Suprapubic skin (tissue), 3 donors: Measurements from ENCODE around the gene GRIN1.

Experiments used
- POLR2AphosphoS5 ChIP-seq, 3 donors: sonication (generic); formaldehyde crosslinking; IDR thresholded peaks; one replicate each; pipeline ENCODE4 v1.6.1; 2017; ENCODE audit warnings: antibody characterized with exemption in 3 of 3
- TF ChIP-seq, protein P1 (sequence below), 2 donors: fragments of 200-600 bp in 1 of 2; fragments of 450-650 bp in 1 of 2; sonication (generic) in 1 of 2; IDR thresholded peaks; one replicate each; pipeline ENCODE4 v1.5.1; 2016 to 2019; ENCODE audit warnings: antibody characterized with exemption in 2 of 2, mild to moderate bottlenecking in 1 of 2, moderate library complexity in 1 of 2

DNA sequence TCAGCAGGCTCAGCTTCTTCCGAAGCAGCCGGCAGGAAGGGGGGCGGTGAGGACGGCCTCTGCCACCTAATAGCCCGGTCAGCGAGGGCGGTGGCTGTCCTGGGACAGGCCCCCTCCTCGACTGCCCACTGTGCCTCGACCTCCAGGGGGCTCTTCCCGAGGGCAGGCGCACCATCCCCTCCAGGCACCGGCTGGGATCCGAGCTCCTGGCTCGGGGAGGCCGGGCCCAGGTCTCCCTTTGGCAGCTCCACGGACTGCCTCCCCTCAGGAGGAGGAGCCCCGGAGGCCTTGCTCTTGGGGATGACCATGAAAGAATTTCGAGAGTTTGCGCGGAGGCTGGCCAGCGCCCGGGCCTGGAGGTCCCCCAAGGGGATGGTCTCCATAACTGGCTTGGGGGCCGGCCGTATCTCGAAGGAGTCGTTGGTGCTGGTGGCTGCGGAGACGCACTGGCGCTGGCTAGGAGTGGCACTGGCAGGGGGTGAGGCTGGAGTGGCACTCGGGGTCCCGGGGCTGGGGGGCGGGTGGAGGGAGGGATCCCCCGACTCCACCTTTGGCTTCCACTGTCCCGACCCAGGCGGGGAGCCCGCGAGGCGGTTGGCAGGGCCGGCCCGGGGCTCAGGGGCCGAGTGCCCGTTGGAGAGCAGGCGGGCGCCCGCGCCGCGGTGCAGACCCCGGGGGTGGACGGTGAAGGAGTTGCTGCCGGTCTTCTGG lies 60.6 kb downstream of the GRIN1 start:
- TF ChIP-seq, protein P1, sequence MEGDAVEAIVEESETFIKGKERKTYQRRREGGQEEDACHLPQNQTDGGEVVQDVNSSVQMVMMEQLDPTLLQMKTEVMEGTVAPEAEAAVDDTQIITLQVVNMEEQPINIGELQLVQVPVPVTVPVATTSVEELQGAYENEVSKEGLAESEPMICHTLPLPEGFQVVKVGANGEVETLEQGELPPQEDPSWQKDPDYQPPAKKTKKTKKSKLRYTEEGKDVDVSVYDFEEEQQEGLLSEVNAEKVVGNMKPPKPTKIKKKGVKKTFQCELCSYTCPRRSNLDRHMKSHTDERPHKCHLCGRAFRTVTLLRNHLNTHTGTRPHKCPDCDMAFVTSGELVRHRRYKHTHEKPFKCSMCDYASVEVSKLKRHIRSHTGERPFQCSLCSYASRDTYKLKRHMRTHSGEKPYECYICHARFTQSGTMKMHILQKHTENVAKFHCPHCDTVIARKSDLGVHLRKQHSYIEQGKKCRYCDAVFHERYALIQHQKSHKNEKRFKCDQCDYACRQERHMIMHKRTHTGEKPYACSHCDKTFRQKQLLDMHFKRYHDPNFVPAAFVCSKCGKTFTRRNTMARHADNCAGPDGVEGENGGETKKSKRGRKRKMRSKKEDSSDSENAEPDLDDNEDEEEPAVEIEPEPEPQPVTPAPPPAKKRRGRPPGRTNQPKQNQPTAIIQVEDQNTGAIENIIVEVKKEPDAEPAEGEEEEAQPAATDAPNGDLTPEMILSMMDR (IDR thresholded peaks at IDR 0.05), result no peak
- TF ChIP-seq POLR2AphosphoS5 (IDR thresholded peaks at IDR 0.05), result no peak
